ENCODE results near the gene PCSK7.

The PCSK7 gene

DNA sequence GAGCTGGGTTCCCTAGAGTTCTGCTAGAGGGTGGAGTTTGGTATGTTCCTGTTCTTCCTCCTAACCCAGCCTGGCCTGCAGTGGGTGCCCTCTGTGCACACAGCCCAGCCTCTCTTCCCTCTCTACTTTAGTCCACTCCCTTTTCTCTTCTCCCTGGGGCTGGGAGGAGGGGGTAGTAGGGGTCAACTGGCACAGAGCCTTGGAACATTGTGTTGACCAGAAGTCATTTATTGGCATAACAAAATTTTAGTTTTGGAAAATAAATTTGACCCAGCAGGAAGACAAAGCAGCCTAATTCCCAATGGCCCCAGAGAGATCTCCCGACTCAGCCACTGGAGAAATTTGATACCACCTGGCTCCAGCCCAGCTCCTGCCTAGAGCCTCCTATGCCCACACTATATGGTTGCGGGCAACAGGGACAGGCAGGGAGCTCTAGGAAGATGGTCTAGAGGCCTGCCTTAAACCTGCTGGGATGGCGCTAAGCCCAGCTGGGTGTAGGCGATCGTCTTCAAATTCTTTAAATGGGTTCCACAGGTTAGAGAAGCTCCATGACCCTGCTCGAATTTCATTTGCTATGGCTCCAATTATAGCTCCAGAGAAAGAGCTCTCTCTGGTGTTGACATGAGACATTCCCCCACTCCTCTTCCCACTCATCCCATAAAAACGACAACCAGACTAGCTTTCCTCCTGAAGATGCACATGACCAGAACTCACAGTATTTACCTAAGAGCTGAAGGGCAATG is 9.9 kb downstream of the PCSK7 start:
- peaks cover 12 to 34% of the 10 kb centered on the region in 2 donors for H3K4me1 ChIP-seq (ENCODE audit: control insufficient read depth in 1 of 2, insufficient read depth in 2 of 2, low read length in 2 of 2)
- peaks cover 39 to 48% of the 10 kb centered on the region in 2 donors for H3K36me3 ChIP-seq (ENCODE audit: control insufficient read depth in 1 of 2, insufficient read depth in 2 of 2, low read length in 2 of 2)
- peak overlapping the region in 1 of 2 donors; percentile 26 for H3K4me3 ChIP-seq (ENCODE audit: low read depth in 1 of 2, low read length in 2 of 2)
- H3K9me3 ChIP-seq (ENCODE audit: control insufficient read depth in 1 of 2, low read length in 2 of 2): no peaks in the 10 kb centered on the region
- H3K27ac ChIP-seq (ENCODE audit: low read length): peak overlapping the region; percentile 85
- H3K27me3 ChIP-seq (ENCODE audit: low read depth, low read length): no peaks in the 10 kb centered on the region

DNA sequence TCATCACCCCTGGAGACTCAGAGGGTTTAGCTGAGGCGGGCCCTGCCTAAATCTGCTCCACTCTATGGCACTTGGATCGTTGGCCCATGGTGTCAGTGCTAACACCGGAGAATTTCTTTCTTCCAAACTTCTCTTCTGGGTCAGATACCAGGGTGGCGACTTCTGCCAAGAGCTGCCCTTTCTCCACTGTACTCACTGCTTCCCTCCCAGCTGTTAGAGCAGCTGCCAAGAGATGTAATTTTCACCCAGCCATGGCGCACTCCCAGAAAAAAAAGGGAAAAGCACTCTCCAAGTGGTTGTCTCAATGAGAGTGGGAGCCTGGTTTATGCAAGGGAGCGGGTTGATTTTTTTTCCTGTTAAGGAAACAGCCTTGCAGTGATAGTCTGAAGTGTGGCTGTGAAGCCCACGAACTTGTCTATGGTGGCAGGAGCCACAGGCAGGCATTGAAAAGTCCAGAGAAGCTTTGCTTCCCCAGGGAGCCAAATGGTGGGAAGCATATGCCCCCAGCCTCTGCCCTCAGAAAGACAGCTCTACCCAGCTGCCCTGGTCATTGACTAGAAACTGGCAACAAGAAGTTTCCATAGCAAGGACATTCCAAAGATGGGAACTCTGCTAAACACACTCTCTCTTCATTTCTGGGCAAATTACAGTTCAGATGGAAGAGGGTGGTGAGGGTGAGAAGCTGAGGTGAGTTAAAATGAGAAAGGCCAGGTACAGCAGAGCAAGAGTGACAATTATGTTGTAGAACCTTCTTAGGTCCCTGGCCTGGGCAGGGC is 10.7 kb downstream of the PCSK7 start:
- Histone ChIP-seq H3K4me3 (ENCODE audit: low read depth in 1 of 2, low read length in 2 of 2) (peak overlapping the region in 1 of 2 donors; percentile 26), H3K4me1 (ENCODE audit: control insufficient read depth in 1 of 2, insufficient read depth in 2 of 2, low read length in 2 of 2) (peaks cover 12 to 34% of the 10 kb centered on the region in 2 donors)

GRCh38 chr11:117220568-117220967 is 11.3 kb downstream of the PCSK7 start:
- Histone ChIP-seq H3K4me3 (ENCODE audit: low read depth in 1 of 2, low read length in 2 of 2) (peak overlapping the region in 1 of 2 donors; percentile 10), H3K4me1 (ENCODE audit: control insufficient read depth in 1 of 2, insufficient read depth in 2 of 2, low read length in 2 of 2) (peaks cover 12 to 34% of the 10 kb centered on the region in 2 donors), H3K27me3 (ENCODE audit: low read depth, low read length) (no peaks in the 10 kb centered on the region), H3K36me3 (ENCODE audit: control insufficient read depth in 1 of 2, insufficient read depth in 2 of 2, low read length in 2 of 2) (peaks cover 37 to 44% of the 10 kb centered on the region in 2 donors), H3K9me3 (ENCODE audit: control insufficient read depth in 1 of 2, low read length in 2 of 2) (no peaks in the 10 kb centered on the region), H3K27ac (ENCODE audit: low read length) (peak overlapping the region; percentile 85)

More for the DNA sequence above, 10.7 kb downstream of the PCSK7 start:
- no peaks in the 10 kb centered on the region for H3K27me3 ChIP-seq (ENCODE audit: low read depth, low read length)
- peaks cover 37 to 47% of the 10 kb centered on the region in 2 donors for H3K36me3 ChIP-seq (ENCODE audit: control insufficient read depth in 1 of 2, insufficient read depth in 2 of 2, low read length in 2 of 2)
- no peaks in the 10 kb centered on the region for H3K9me3 ChIP-seq (ENCODE audit: control insufficient read depth in 1 of 2, low read length in 2 of 2)
- H3K27ac ChIP-seq (ENCODE audit: low read length): peak overlapping the region; percentile 85

DNA sequence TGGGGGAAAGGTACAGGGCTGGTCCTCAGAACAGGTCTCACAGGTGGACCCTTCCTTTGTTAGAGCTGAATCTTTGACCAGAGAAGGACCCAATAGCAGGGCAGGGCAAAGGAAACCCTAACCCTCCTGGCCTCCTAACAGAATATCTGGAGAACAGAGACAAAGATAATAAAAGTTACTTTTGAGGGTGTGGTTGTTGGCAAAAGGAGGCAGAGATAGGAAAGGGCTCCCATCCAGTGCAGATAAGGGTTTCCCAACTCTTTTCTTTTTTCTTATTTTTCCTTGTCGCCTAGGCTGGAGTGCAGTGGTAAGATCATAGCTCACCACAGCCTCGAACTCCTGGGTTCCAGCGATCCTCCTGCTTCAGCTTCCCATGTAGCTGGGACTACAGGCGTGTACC is 11.9 kb downstream of the PCSK7 start:
- Histone ChIP-seq H3K9me3 (ENCODE audit: control insufficient read depth in 1 of 2, low read length in 2 of 2) (no peaks in the 10 kb centered on the region), H3K4me3 (ENCODE audit: low read depth in 1 of 2, low read length in 2 of 2) (peak overlapping the region in 1 of 2 donors; percentile 10), H3K36me3 (ENCODE audit: control insufficient read depth in 1 of 2, insufficient read depth in 2 of 2, low read length in 2 of 2) (peaks cover 37 to 41% of the 10 kb centered on the region in 2 donors), H3K27me3 (ENCODE audit: low read depth, low read length) (no peaks in the 10 kb centered on the region), H3K4me1 (ENCODE audit: control insufficient read depth in 1 of 2, insufficient read depth in 2 of 2, low read length in 2 of 2) (peaks cover 12 to 34% of the 10 kb centered on the region in 2 donors), H3K27ac (ENCODE audit: low read length) (peak overlapping the region; percentile 85)

GRCh38 chr11:117219455-117219854 is 12.4 kb downstream of the PCSK7 start:
- Histone ChIP-seq H3K36me3 (ENCODE audit: control insufficient read depth in 1 of 2, insufficient read depth in 2 of 2, low read length in 2 of 2) (peaks cover 42 to 44% of the 10 kb centered on the region in 2 donors), H3K27ac (ENCODE audit: low read length) (peak overlapping the region; percentile 73), H3K9me3 (ENCODE audit: control insufficient read depth in 1 of 2, low read length in 2 of 2) (no peaks in the 10 kb centered on the region), H3K27me3 (ENCODE audit: low read depth, low read length) (no peaks in the 10 kb centered on the region), H3K4me3 (ENCODE audit: low read depth in 1 of 2, low read length in 2 of 2) (no peak overlapping the region), H3K4me1 (ENCODE audit: control insufficient read depth in 1 of 2, insufficient read depth in 2 of 2, low read length in 2 of 2) (peaks cover 12 to 34% of the 10 kb centered on the region in 2 donors)

- peaks cover 43 to 44% of the 10 kb centered on the region in 2 donors for H3K36me3 ChIP-seq (ENCODE audit: control insufficient read depth in 1 of 2, insufficient read depth in 2 of 2, low read length in 2 of 2)
- H3K9me3 ChIP-seq (ENCODE audit: control insufficient read depth in 1 of 2, low read length in 2 of 2): no peaks in the 10 kb centered on the region
- peak overlapping the region; percentile 73 for H3K27ac ChIP-seq (ENCODE audit: low read length)
- no peaks in the 10 kb centered on the region for H3K27me3 ChIP-seq (ENCODE audit: low read depth, low read length)
- H3K4me3 ChIP-seq (ENCODE audit: low read depth in 1 of 2, low read length in 2 of 2): no peak overlapping the region
- H3K4me1 ChIP-seq (ENCODE audit: control insufficient read depth in 1 of 2, insufficient read depth in 2 of 2, low read length in 2 of 2): peaks cover 12 to 34% of the 10 kb centered on the region in 2 donors
Observed at GRCh38 chr11:117219001-117219400, 12.9 kb downstream of the PCSK7 start.

DNA sequence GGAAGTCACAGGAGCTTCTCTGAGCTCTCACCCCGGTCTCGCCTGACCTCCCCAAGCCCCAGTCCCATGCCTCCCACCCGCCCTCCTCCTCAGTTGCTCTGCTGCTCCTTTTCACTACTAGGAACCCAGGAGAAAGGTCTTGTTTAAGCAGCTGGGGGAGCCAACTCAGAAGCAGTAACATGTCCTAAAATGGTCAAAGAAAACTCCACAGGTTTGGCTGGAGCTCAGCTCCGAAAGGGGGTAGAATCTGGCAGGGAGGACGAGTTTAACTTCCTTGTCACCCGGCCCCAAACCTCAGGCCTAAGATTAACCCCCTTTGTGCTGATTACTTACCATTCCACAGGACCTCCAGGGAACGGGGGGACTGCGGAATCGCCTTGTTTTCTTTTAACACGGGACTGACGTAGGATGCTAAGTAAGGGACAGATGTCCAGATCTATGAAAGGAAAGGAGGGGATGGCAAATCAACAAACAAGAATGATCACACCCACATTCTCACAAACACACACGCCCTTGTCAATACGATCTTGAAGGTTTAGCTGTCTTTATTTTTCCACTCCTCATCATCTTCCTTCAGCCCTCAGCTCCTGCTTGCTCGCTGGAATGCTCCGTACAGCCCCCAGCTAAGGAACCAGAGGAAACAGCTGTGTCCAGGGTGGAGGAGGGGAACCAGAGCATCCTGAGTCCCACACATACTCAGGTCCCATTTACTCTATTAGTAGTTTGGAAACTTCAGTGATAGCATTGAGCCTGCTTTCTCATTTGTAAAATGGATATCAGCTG is 13.5 kb downstream of the PCSK7 start:
- peak overlapping the region; percentile 73 for H3K27ac ChIP-seq (ENCODE audit: low read length)
- H3K27me3 ChIP-seq (ENCODE audit: low read depth, low read length): no peaks in the 10 kb centered on the region
- no peaks in the 10 kb centered on the region for H3K9me3 ChIP-seq (ENCODE audit: control insufficient read depth in 1 of 2, low read length in 2 of 2)
- H3K36me3 ChIP-seq (ENCODE audit: control insufficient read depth in 1 of 2, insufficient read depth in 2 of 2, low read length in 2 of 2): peaks cover 36 to 39% of the 10 kb centered on the region in 2 donors
- peaks cover 12 to 34% of the 10 kb centered on the region in 2 donors for H3K4me1 ChIP-seq (ENCODE audit: control insufficient read depth in 1 of 2, insufficient read depth in 2 of 2, low read length in 2 of 2)
- peak overlapping the region in 1 of 2 donors; percentile 15 for H3K4me3 ChIP-seq (ENCODE audit: low read depth in 1 of 2, low read length in 2 of 2)

- peaks cover 12 to 34% of the 10 kb centered on the region in 2 donors for H3K4me1 ChIP-seq (ENCODE audit: control insufficient read depth in 1 of 2, insufficient read depth in 2 of 2, low read length in 2 of 2)
- no peaks in the 10 kb centered on the region for H3K9me3 ChIP-seq (ENCODE audit: control insufficient read depth in 1 of 2, low read length in 2 of 2)
- H3K4me3 ChIP-seq (ENCODE audit: low read depth in 1 of 2, low read length in 2 of 2): peak overlapping the region in 1 of 2 donors; percentile 15
- no peaks in the 10 kb centered on the region for H3K27me3 ChIP-seq (ENCODE audit: low read depth, low read length)
- peak overlapping the region; percentile 73 for H3K27ac ChIP-seq (ENCODE audit: low read length)
- H3K36me3 ChIP-seq (ENCODE audit: control insufficient read depth in 1 of 2, insufficient read depth in 2 of 2, low read length in 2 of 2): peaks cover 34 to 42% of the 10 kb centered on the region in 2 donors
Observed at GRCh38 chr11:117217141-117218084, 14.5 kb downstream of the PCSK7 start.

- H3K4me1 ChIP-seq (ENCODE audit: control insufficient read depth in 1 of 2, insufficient read depth in 2 of 2, low read length in 2 of 2): peaks cover 4 to 12% of the 10 kb centered on the region in 2 donors
- H3K9me3 ChIP-seq (ENCODE audit: control insufficient read depth in 1 of 2, low read length in 2 of 2): no peaks in the 10 kb centered on the region
- H3K36me3 ChIP-seq (ENCODE audit: control insufficient read depth in 1 of 2, insufficient read depth in 2 of 2, low read length in 2 of 2): peaks cover 33 to 41% of the 10 kb centered on the region in 2 donors
- H3K27me3 ChIP-seq (ENCODE audit: low read depth, low read length): no peaks in the 10 kb centered on the region
- no peak overlapping the region for H3K27ac ChIP-seq (ENCODE audit: low read length)
- H3K4me3 ChIP-seq (ENCODE audit: low read depth in 1 of 2, low read length in 2 of 2): no peak overlapping the region
Observed at GRCh38 chr11:117214404-117215110, 17.3 kb downstream of the PCSK7 start.
